HepG2 (cell line): Measurements from ENCODE around the gene MYH7. TPM values are rescaled to one million over a fixed set of nuclear protein-coding genes. Genes with fewer than 3 reads are reported as not detected.
A peak's percentile ranks its signal among the peaks of the same experiment; 100 is the strongest.

Source experiments
- ATAC-seq: fragments of 200-7000 bp; cut with Tn5 transposase; 3 replicates; pipeline ENCODE4 v1.9.1; 2020; ENCODE audit warnings: mild to moderate bottlenecking, moderate library complexity
- BruUV-seq: library from RNA; stranded (reverse); fragments of 400-500 nt; replicated peaks from 2 replicates; lab custom pipeline; 2021; lab: Mats Ljungman, UMichigan
- CTCF ChIA-PET: fragments of 300-600 bp; formaldehyde crosslinking; extraction: SDS; loops from one replicate; lab custom pipeline; 2021; ENCODE audit warnings: low total read pairs, inconsistent platforms, low intra/inter-chr PET ratio; lab: Yijun Ruan, JAX
- POLR2A ChIA-PET: fragments of 350-600 bp; sonication (Branson Sonifier 250); formaldehyde crosslinking; loops from one replicate; lab custom pipeline; 2020; ENCODE audit warnings: antibody characterized with exemption, inconsistent platforms; lab: Yijun Ruan, JAX
- DNase-seq: peaks from one replicate; pipeline ENCODE4 v3.0.0-alpha.2; 2015; ENCODE audit warnings: low spot score
- FAIRE-seq: peaks from 3 replicates; lab custom pipeline; 2011; peaks lifted over from hg19 to GRCh38; lab: Jason Lieb, UNC
- H2AFZ ChIP-seq: one replicate; pipeline ENCODE4 v1.6.1; 2011; ENCODE audit warnings: low read length, inconsistent platforms
- H3K27ac ChIP-seq: fragments of 300-600 bp; 3 replicates; pipeline ENCODE4 v1.8.0; 2011; ENCODE audit warnings: mixed run types, mild to moderate bottlenecking, mixed read lengths, low read length, inconsistent platforms; ENCODE audit not compliant: insufficient read depth; ENCODE audit errors: extremely low read length
- H3K27me3 ChIP-seq, 2 experiments: fragments of 200-600 bp in 1 of 2; 2 replicates in 1 of 2; 3 replicates in 1 of 2; pipeline versions ENCODE4 v1.6.0 to v1.8.0; 2011; ENCODE audit warnings: low read length in 2 of 2, mild to moderate bottlenecking in 2 of 2, moderate library complexity in 2 of 2, inconsistent platforms in 1 of 2; ENCODE audit not compliant: insufficient read depth in 2 of 2, control insufficient read depth in 1 of 2
- H3K36me3 ChIP-seq, 2 experiments: fragments of 200-600 bp in 1 of 2; replicated peaks in 1 of 2; 2 replicates in 1 of 2; 3 replicates in 1 of 2; pipeline versions ENCODE4 v1.5.1 to v1.8.0; 2011; ENCODE audit warnings: low read length in 2 of 2, inconsistent platforms in 1 of 2; ENCODE audit not compliant: insufficient read depth in 2 of 2, control insufficient read depth in 1 of 2
- H3K4me1 ChIP-seq: 2 replicates; pipeline ENCODE4 v1.5.1; 2012; ENCODE audit warnings: low read length, inconsistent platforms; ENCODE audit not compliant: insufficient read depth
- H3K4me2 ChIP-seq: 2 replicates; pipeline ENCODE4 v1.6.0; 2011; ENCODE audit warnings: low read depth, low read length, inconsistent platforms
- H3K4me3 ChIP-seq, 3 experiments: fragments of 200-600 bp in 1 of 3; sonication (generic), shearing (Covaris generic) in 1 of 3; replicated peaks in 1 of 3; 2 replicates each; pipeline ENCODE4 v1.5.1; 2011 to 2016; ENCODE audit warnings: low read length in 3 of 3, inconsistent platforms in 2 of 3, low read depth in 2 of 3, mild to moderate bottlenecking in 2 of 3, control low read depth in 1 of 3, mixed read lengths in 1 of 3; ENCODE audit not compliant: insufficient read depth in 1 of 3
- H3K79me2 ChIP-seq: one replicate; pipeline ENCODE4 v1.6.1; 2011; ENCODE audit warnings: low read length, inconsistent platforms; ENCODE audit not compliant: insufficient read depth
- H3K9ac ChIP-seq: 2 replicates; pipeline ENCODE4 v1.6.0; 2011; ENCODE audit warnings: mild to moderate bottlenecking, low read depth, low read length, inconsistent platforms; ENCODE audit not compliant: insufficient read depth
- H3K9me3 ChIP-seq: 2 replicates; pipeline ENCODE4 v1.5.1; 2012; ENCODE audit warnings: mild to moderate bottlenecking, low read length
- H4K20me1 ChIP-seq: 2 replicates; pipeline ENCODE4 v1.6.0; 2011; ENCODE audit warnings: inconsistent platforms, mild to moderate bottlenecking, low read length, moderate library complexity; ENCODE audit not compliant: insufficient read depth
- CC2D1A ChIP-seq: sonication (generic); formaldehyde crosslinking; IDR thresholded peaks from 2 replicates; pipeline ENCODE4 v1.8.1; 2023; ENCODE audit warnings: mild to moderate bottlenecking, missing genetic modification reagents
- NFKB2 ChIP-seq: sonication (generic); formaldehyde crosslinking; IDR thresholded peaks from 2 replicates; pipeline ENCODE4 v1.4.0; 2020; ENCODE audit warnings: missing genetic modification reagents, borderline replicate concordance
- RNF2 ChIP-seq: fragments of 450-650 bp; conservative IDR thresholded peaks from 2 replicates; pipeline ENCODE4 v1.6.1; 2016; ENCODE audit warnings: low read depth
- SYNCRIP ChIP-seq: fragments of 200-400 bp; formaldehyde crosslinking; IDR thresholded peaks from 2 replicates; pipeline ENCODE4 v1.6.1; 2018; ENCODE audit warnings: mild to moderate bottlenecking, low read depth, low read length; ENCODE audit not compliant: insufficient read depth
- TBL1XR1 ChIP-seq: fragments of 150-350 bp; IDR thresholded peaks from 2 replicates; pipeline ENCODE4 v1.6.1; 2014; ENCODE audit warnings: borderline replicate concordance, low read length; ENCODE audit not compliant: partially characterized antibody
- ZBTB3 ChIP-seq: sonication (generic); formaldehyde crosslinking; IDR thresholded peaks from 2 replicates; pipeline ENCODE4 v1.4.0; 2020; ENCODE audit warnings: low read depth, mild to moderate bottlenecking, moderate library complexity, missing genetic modification reagents, borderline replicate concordance
- ZFP36 ChIP-seq: fragments of 150-350 bp; IDR thresholded peaks from 2 replicates; pipeline ENCODE4 v1.6.1; 2018; ENCODE audit warnings: borderline replicate concordance, low read length, low read depth; ENCODE audit not compliant: partially characterized antibody
- ZKSCAN1 ChIP-seq: fragments of 150-350 bp; IDR thresholded peaks from 2 replicates; pipeline ENCODE4 v1.6.1; 2014; ENCODE audit warnings: low read length
- ZNF549 ChIP-seq: sonication (generic); formaldehyde crosslinking; IDR thresholded peaks from 2 replicates; pipeline ENCODE4 v1.5.0; 2020; ENCODE audit warnings: missing genetic modification reagents
- ZNF737 ChIP-seq: sonication (generic); formaldehyde crosslinking; IDR thresholded peaks from 2 replicates; pipeline ENCODE4 v1.5.0; 2020; ENCODE audit warnings: missing genetic modification reagents, mild to moderate bottlenecking, borderline replicate concordance
- ZNF83 ChIP-seq: sonication (generic); formaldehyde crosslinking; IDR thresholded peaks from 2 replicates; pipeline ENCODE4 v1.4.0; 2020; ENCODE audit warnings: missing genetic modification reagents, mild to moderate bottlenecking, borderline replicate concordance
- WGBS: methylation state at CpG from one replicate; pipeline ENCODE4 v1.1.6; 2017; ENCODE audit warnings: low lambda C conversion rate; 5-methylcytosine and 5-hydroxymethylcytosine counted together
- in situ Hi-C: cut with HindIII; loops from 2 replicates; pipeline ENCODE4 v1.10.0; 2017; ENCODE audit warnings: low pct_unique_long_range_greater_than_20kb; ENCODE audit not compliant: extremely low pct_ligation_motif_present
- intact Hi-C: fragments of 100-400 bp; cut with micrococcal nuclease; formaldehyde crosslinking; loops from one replicate; pipeline ENCODE4 v1.10.0; 2022; ENCODE audit not compliant: unreplicated experiment
- polyA plus RNA-seq, 8 experiments: library from polyadenylated mRNA; depleted of rRNA in 3 of 8; stranded (reverse) in 7 of 8; unstranded in 1 of 8; fragments of >200 nt; fragmentation: Illumina TruSeq in 4 of 8; extraction: Trizol in 4 of 8; gene quantifications; 2 replicates each; pipeline versions ENCODE4 v1.2.1 to v1.2.3, GENCODE V29; 2011 to 2016; ENCODE audit warnings: low read depth in 4 of 8, missing spikeins in 1 of 8, mixed read lengths in 1 of 8; ENCODE audit not compliant: insufficient read depth in 1 of 8
- total RNA-seq, 5 experiments: library from RNA; depleted of rRNA; stranded (reverse); fragments of >200 nt; fragmentation: Illumina TruSeq; extraction: Trizol; gene quantifications; 2 replicates each; pipeline ENCODE4 v1.2.3, GENCODE V29; 2016; ENCODE audit warnings: low read depth in 1 of 5
- TF ChIP-seq, protein P1 (sequence below): sonication (generic); formaldehyde crosslinking; IDR thresholded peaks from 2 replicates; pipeline ENCODE4 v1.4.0; 2020; ENCODE audit warnings: missing genetic modification reagents
- TF ChIP-seq, protein P2 (sequence below): sonication (generic); IDR thresholded peaks from 2 replicates; pipeline ENCODE4 v1.6.1; 2016; ENCODE audit warnings: low read depth, borderline replicate concordance
- TF ChIP-seq, protein P3 (sequence below): sonication (generic); formaldehyde crosslinking; IDR thresholded peaks from 2 replicates; pipeline ENCODE4 v1.4.0; 2020; ENCODE audit warnings: missing genetic modification reagents, mild to moderate bottlenecking, borderline replicate concordance
- TF ChIP-seq, protein P4 (sequence below): sonication (generic); formaldehyde crosslinking; IDR thresholded peaks from 2 replicates; pipeline ENCODE4 v1.5.1; 2020; ENCODE audit warnings: missing genetic modification reagents, mild to moderate bottlenecking, borderline replicate concordance
- TF ChIP-seq, protein P5 (sequence below): sonication (generic); formaldehyde crosslinking; IDR thresholded peaks from 2 replicates; pipeline ENCODE4 v1.4.0; 2020; ENCODE audit warnings: missing genetic modification reagents, mild to moderate bottlenecking, borderline replicate concordance

Gene MYH7
- total and polyA plus RNA-seq, 2 of the 13 experiments (the other 11 are each of a cell fraction or from before 2014, with no cell fraction given), result 0.04 TPM; not detected in 1

DNA sequence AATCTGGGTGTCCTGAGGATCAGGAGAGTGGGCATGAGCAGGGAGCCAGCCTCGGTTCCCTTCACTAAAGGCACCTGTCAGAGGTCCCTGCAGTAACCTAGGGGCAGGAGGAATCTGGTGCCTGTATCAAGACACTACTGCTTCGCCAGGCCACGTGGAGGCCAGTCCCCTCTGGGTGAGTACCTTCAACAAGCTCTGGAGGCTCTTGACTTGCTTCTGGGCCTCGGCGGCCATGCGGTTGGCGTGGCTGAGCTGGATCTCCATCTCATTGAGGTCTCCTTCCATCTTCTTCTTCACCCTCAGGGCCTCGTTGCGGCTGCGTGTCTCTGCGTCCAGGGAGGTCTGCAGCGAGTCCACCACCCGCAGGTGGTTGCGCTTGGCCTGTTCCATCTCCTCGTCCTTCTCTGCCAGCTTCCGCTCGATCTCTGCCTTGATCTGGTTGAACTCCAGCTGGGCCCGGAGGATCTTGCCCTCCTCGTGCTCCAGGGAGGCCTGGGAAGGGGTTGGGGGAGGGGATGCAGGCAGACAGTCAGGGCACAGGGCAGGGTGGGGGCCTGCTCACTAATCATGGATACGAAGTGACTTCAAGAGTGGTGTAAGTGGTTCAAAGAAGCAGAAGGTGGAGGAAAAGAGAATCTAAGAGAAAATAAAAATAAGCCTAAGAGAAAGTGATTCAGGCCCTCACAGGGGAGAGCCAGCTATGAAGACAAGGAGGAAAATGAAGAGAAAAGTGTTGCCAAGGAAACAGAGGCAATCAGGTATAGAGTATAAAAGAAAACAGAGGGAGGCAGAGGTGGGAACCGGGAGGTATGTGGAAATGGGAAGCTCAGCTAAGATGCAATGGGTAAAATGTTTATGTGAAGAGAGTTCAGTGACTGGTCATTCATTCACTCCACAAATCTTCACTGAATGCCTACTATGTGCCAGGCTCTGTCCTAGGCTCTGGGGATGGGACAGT lies 19.4 kb downstream of the MYH7 start:
- H3K4me3 ChIP-seq, result no peak overlapping the region
- CTCF ChIA-PET, result no interaction called here
- in situ Hi-C loops, result no loop called here
- H3K9me3 ChIP-seq, result no peaks in the 10 kb centered on the region
- 39% methylated on average over 21 of the region's 21 CpGs for WGBS
- POLR2A ChIA-PET, result no interaction called here
- no TSS peak for BruUV-seq
- peaks cover 35 to 95% of the 10 kb centered on the region in 2 experiments for H3K27me3 ChIP-seq
- no peak overlapping the region for H2AFZ ChIP-seq
- no peaks in the 10 kb centered on the region for H3K4me1 ChIP-seq
- DNase-seq, result no peak
- H3K27ac ChIP-seq, result no peak overlapping the region
- no peaks in the 10 kb centered on the region for H3K79me2 ChIP-seq
- intact Hi-C loops, result no loop called here
- no peaks in the 10 kb centered on the region for H4K20me1 ChIP-seq
- no peaks in the 10 kb centered on the region for H3K36me3 ChIP-seq
- no peak overlapping the region for H3K9ac ChIP-seq
- FAIRE-seq, result no peak
- no peak for ATAC-seq
- TF ChIP-seq, protein P1, sequence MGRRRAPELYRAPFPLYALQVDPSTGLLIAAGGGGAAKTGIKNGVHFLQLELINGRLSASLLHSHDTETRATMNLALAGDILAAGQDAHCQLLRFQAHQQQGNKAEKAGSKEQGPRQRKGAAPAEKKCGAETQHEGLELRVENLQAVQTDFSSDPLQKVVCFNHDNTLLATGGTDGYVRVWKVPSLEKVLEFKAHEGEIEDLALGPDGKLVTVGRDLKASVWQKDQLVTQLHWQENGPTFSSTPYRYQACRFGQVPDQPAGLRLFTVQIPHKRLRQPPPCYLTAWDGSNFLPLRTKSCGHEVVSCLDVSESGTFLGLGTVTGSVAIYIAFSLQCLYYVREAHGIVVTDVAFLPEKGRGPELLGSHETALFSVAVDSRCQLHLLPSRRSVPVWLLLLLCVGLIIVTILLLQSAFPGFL (CRISPR knock-in tag), result 0 out of 2 replicates have a peak, but pooled peaks have one; percentile 56
- TF ChIP-seq, protein P2, sequence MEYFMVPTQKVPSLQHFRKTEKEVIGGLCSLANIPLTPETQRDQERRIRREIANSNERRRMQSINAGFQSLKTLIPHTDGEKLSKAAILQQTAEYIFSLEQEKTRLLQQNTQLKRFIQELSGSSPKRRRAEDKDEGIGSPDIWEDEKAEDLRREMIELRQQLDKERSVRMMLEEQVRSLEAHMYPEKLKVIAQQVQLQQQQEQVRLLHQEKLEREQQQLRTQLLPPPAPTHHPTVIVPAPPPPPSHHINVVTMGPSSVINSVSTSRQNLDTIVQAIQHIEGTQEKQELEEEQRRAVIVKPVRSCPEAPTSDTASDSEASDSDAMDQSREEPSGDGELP, result no peak
- TF ChIP-seq ZNF83 (CRISPR knock-in tag) (no peak), CC2D1A (CRISPR knock-in tag) (no peak), NFKB2 (CRISPR knock-in tag) (0 out of 2 replicates have a peak, but pooled peaks have one; percentile 29), ZNF737 (no peak), ZFP36 (no peak), ZKSCAN1 (0 out of 2 replicates have a peak, but pooled peaks have one; percentile 36), SYNCRIP (no peak), TBL1XR1 (no peak), ZBTB3 (no peak), ZNF549 (CRISPR knock-in tag) (no peak), RNF2 (no peak)
- TF ChIP-seq, protein P3, sequence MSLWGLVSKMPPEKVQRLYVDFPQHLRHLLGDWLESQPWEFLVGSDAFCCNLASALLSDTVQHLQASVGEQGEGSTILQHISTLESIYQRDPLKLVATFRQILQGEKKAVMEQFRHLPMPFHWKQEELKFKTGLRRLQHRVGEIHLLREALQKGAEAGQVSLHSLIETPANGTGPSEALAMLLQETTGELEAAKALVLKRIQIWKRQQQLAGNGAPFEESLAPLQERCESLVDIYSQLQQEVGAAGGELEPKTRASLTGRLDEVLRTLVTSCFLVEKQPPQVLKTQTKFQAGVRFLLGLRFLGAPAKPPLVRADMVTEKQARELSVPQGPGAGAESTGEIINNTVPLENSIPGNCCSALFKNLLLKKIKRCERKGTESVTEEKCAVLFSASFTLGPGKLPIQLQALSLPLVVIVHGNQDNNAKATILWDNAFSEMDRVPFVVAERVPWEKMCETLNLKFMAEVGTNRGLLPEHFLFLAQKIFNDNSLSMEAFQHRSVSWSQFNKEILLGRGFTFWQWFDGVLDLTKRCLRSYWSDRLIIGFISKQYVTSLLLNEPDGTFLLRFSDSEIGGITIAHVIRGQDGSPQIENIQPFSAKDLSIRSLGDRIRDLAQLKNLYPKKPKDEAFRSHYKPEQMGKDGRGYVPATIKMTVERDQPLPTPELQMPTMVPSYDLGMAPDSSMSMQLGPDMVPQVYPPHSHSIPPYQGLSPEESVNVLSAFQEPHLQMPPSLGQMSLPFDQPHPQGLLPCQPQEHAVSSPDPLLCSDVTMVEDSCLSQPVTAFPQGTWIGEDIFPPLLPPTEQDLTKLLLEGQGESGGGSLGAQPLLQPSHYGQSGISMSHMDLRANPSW (CRISPR knock-in tag), result no peak
- TF ChIP-seq, protein P4, sequence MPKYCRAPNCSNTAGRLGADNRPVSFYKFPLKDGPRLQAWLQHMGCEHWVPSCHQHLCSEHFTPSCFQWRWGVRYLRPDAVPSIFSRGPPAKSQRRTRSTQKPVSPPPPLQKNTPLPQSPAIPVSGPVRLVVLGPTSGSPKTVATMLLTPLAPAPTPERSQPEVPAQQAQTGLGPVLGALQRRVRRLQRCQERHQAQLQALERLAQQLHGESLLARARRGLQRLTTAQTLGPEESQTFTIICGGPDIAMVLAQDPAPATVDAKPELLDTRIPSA, result no peak
- TF ChIP-seq, protein P5, sequence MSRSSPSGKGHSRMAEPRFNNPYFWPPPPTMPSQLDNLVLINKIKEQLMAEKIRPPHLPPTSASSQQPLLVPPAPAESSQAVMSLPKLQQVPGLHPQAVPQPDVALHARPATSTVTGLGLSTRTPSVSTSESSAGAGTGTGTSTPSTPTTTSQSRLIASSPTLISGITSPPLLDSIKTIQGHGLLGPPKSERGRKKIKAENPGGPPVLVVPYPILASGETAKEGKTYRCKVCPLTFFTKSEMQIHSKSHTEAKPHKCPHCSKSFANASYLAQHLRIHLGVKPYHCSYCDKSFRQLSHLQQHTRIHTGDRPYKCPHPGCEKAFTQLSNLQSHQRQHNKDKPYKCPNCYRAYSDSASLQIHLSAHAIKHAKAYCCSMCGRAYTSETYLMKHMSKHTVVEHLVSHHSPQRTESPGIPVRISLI (CRISPR knock-in tag), result no peak
- H3K4me2 ChIP-seq, result no peak overlapping the region
